SKM-1 treated with dmso at 0.1 percent for 144 hours (cell line): Measurements from ENCODE around the gene CHST2.
"Not testable (repeated sequence)": the region's sequence is repeated elsewhere in the genome, so short reads cannot be mapped to it uniquely, and the experiment has no call there.

Experiments
- DNase-seq: peaks from one replicate; lab custom pipeline; 2025; ENCODE audit not compliant: unreplicated experiment; lab: John Stamatoyannopoulos, UW

The CHST2 gene

GRCh38 chr3:143119009-143119914, at the start of gene CHST2:
CHST2 (plus strand) TSS chr3:143119771; CDS start chr3:143120817, 1,046 bp downstream.
- DNase-seq = no peak

- no peak for DNase-seq
These were observed 48.5 kb upstream of the CHST2 start for GRCh38 chr3:143070977-143071551.

- no peak for DNase-seq
These were observed 47.8 kb upstream of the CHST2 start for GRCh38 chr3:143071776-143072175.

- not testable (repeated sequence) for DNase-seq
These were observed 47.1 kb upstream of the CHST2 start for GRCh38 chr3:143072298-143073020.

- DNase-seq = not testable (repeated sequence)
These were observed 46.0 kb upstream of the CHST2 start for GRCh38 chr3:143073541-143073940.

GRCh38 chr3:143073983-143074382, 45.6 kb upstream of the CHST2 start:
- not testable (repeated sequence) for DNase-seq

GRCh38 chr3:143078883-143079282, 40.7 kb upstream of the CHST2 start:
- DNase-seq = no peak

- DNase-seq = no peak
These were observed 39.4 kb upstream of the CHST2 start for GRCh38 chr3:143080196-143080595.

- no peak for DNase-seq
These were observed 38.2 kb upstream of the CHST2 start for GRCh38 chr3:143081365-143081764.

- DNase-seq = no peak
These were observed 37.5 kb upstream of the CHST2 start for GRCh38 chr3:143081844-143082778.

- no peak for DNase-seq
These were observed 35.8 kb upstream of the CHST2 start for GRCh38 chr3:143083781-143084180.

- peak; percentile 24 for DNase-seq
These were observed 34.5 kb upstream of the CHST2 start for GRCh38 chr3:143084856-143085731.

- no peak for DNase-seq
These were observed 30.7 kb upstream of the CHST2 start for GRCh38 chr3:143088835-143089234.

- no peak for DNase-seq
These were observed 29.6 kb upstream of the CHST2 start for GRCh38 chr3:143089965-143090364.

GRCh38 chr3:143090486-143090885, 29.1 kb upstream of the CHST2 start:
- no peak for DNase-seq

- no peak for DNase-seq
These were observed 28.4 kb upstream of the CHST2 start for GRCh38 chr3:143090976-143091837.

GRCh38 chr3:143092191-143092590, 27.4 kb upstream of the CHST2 start:
- DNase-seq = no peak

- no peak for DNase-seq
These were observed 23.8 kb upstream of the CHST2 start for GRCh38 chr3:143095813-143096212.
